Measurements from ENCODE around the gene TMPRSS12. TPM values are rescaled to one million over a fixed set of nuclear protein-coding genes. Genes with fewer than 3 reads are reported as not detected.
"Not testable (repeated sequence)": the region's sequence is repeated elsewhere in the genome, so short reads cannot be mapped to it uniquely, and the experiment has no call there.

TMPRSS12 gene
- total RNA-seq, 1 experiment from 2014 or later: not detected

- in situ Hi-C loops (cut with HindIII; ENCODE audit: low pct_unique_long_range_greater_than_20kb, low sequenced_read_pairs): no loop called here
- no peak for DNase-seq (ENCODE audit: low read depth, low spot score)
These were observed 2.4 kb downstream of the TMPRSS12 start for GRCh38 chr12:50845021-50845647.

- in situ Hi-C loops (cut with HindIII; ENCODE audit: low pct_unique_long_range_greater_than_20kb, low sequenced_read_pairs): no loop called here
These were observed 6.2 kb downstream of the TMPRSS12 start for GRCh38 chr12:50848963-50849362.

DNA sequence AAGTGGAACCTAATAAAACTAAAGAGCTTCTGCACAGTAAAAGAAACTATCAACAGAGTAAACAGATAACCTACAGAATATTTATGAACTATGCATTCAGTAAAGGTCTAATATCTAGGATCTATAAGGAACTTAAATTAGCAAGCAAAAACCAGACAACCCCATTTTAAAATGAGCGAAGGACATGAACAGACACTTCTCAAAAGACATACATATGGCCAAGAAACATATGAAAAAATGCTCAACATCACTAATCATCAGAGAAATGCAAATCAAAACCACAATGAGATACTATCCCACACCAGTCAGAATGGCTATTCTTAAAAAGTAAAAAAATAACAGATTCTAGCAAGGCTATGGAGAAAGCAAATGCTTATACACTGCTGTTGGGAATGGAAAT lies 12.5 kb downstream of the TMPRSS12 start:
- DNase-seq (ENCODE audit: low read depth, low spot score); in situ Hi-C loops (cut with HindIII; ENCODE audit: low pct_unique_long_range_greater_than_20kb, low sequenced_read_pairs): not testable (repeated sequence)

More at GRCh38 chr12:50848963-50849362, 6.2 kb downstream of the TMPRSS12 start:
- no peak for DNase-seq (ENCODE audit: low read depth, low spot score)

DNA sequence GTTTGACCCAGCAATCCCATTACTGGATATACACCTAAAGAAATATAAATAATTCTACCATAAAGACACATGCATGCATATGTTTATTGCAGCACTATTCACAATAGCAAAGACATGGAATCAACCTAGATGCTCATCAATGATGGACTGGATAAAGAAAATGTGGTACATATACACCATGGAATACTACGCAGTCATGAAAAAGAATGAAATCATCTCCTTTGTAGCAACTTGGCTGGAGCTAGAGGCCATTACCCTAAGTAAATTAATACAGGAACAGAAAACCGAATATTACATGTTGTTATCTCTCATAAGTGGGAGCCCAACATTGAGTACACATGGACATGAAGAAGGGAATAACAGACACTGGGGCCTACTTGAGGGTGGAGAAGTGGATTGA lies 13.0 kb downstream of the TMPRSS12 start:
- in situ Hi-C loops (cut with HindIII; ENCODE audit: low pct_unique_long_range_greater_than_20kb, low sequenced_read_pairs); DNase-seq (ENCODE audit: low read depth, low spot score): not testable (repeated sequence)

DNA sequence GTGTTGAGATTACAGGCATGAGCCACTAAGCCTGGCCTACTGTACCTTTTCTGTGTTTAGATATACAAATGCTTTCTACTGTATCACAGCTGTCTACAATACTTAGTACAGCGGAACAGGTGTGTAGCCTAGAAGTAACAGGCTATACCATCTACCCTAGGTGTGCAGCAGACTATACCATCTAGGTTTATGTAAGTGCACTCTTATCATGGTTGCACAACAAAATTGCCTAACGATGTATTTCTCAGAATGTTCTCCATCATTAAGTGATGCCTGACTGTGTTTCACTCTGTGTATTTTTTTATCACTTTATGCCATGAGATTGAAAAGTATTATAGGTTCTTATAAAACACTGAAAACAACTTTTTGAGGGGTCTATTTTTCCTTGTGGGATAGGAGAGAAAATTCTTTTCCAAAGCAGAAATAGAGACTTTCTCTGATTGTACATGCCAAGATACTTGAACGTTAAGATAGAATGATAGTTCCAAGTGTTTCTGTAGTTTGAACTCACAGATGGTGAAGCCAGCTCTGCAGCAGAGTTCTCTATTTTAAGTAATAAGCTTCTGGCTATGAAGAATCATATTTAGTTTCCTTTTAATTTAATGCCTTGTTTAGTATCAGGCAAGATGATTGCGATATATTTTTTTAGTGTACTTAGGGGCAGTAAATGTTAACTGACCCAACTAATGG lies 17.0 kb downstream of the TMPRSS12 start:
- DNase-seq (ENCODE audit: low read depth, low spot score): no peak
- in situ Hi-C loops (cut with HindIII; ENCODE audit: low pct_unique_long_range_greater_than_20kb, low sequenced_read_pairs): no loop called here

- DNase-seq (ENCODE audit: low read depth, low spot score): peak; percentile 8
- in situ Hi-C loops (cut with HindIII; ENCODE audit: low pct_unique_long_range_greater_than_20kb, low sequenced_read_pairs): no loop called here
These were observed 19.6 kb downstream of the TMPRSS12 start for GRCh38 chr12:50862316-50862715.

GRCh38 chr12:50865266-50865665 lies 22.5 kb downstream of the TMPRSS12 start:
- in situ Hi-C loops (cut with HindIII; ENCODE audit: low pct_unique_long_range_greater_than_20kb, low sequenced_read_pairs): no loop called here
- DNase-seq (ENCODE audit: low read depth, low spot score): no peak

GRCh38 chr12:50868881-50869280 lies 26.2 kb downstream of the TMPRSS12 start:
- DNase-seq (ENCODE audit: low read depth, low spot score); in situ Hi-C loops (cut with HindIII; ENCODE audit: low pct_unique_long_range_greater_than_20kb, low sequenced_read_pairs): not testable (repeated sequence)

GRCh38 chr12:50882563-50882962 lies 39.8 kb downstream of the TMPRSS12 start:
- in situ Hi-C loops (cut with HindIII; ENCODE audit: low pct_unique_long_range_greater_than_20kb, low sequenced_read_pairs): no loop called here
- no peak for DNase-seq (ENCODE audit: low read depth, low spot score)

DNA sequence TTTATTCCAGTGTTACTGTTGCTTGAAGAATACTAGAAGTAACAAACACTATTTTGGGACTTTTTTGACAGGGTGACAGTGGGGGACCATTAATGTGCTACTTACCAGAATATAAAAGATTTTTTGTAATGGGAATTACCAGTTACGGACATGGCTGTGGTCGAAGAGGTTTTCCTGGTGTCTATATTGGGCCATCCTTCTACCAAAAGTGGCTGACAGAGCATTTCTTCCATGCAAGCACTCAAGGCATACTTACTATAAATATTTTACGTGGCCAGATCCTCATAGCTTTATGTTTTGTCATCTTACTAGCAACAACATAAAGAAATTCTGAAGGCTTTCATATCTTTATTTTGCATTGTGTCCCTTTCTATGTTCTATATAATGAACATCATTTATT lies 44.5 kb downstream of the TMPRSS12 start:
- in situ Hi-C loops (cut with HindIII; ENCODE audit: low pct_unique_long_range_greater_than_20kb, low sequenced_read_pairs): no loop called here
- DNase-seq (ENCODE audit: low read depth, low spot score): no peak

DNA sequence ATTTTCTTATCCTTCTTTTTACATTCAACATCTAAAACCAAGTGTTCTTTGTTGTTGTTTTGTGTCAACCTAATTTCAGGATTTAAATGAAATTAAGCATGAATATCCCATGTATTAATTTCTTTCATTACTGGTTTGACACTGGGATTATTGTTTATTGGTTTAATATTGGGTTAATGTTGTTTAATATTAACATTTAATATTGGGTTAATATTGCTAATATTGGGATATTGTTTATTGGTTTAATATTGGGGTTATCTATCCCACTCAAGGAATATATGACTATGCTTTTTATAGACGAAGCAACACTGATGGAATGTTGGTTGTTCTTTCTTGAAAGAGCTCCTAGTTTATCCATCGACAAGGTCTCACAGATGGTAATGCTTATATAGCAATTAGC lies 45.9 kb downstream of the TMPRSS12 start:
- in situ Hi-C loops (cut with HindIII; ENCODE audit: low pct_unique_long_range_greater_than_20kb, low sequenced_read_pairs): no loop called here
- DNase-seq (ENCODE audit: low read depth, low spot score): no peak

- in situ Hi-C loops (cut with HindIII; ENCODE audit: low pct_unique_long_range_greater_than_20kb, low sequenced_read_pairs): no loop called here
- no peak for DNase-seq (ENCODE audit: low read depth, low spot score)
These were observed 51.5 kb downstream of the TMPRSS12 start for GRCh38 chr12:50894241-50894640.

DNA sequence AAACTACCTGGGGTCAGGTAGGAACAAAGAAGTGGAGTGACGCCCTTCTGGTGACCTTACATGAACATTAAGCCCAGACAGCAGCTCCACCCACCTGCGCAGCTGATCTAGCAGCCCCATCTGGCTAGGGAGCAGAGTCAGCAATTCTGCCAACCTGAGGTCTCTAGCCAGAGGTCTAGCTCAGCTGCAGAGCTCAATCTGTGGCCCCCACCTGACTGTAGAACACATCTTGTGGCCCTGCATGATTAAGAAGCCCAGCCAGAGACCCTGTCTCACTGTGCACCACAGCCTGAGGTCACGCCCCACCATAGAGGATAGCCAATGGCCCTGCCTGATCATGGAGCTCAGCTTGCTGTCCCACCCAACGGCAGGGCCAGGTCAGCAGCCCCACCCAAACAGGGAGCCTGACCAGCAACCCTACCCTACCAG lies 59.0 kb downstream of the TMPRSS12 start:
- DNase-seq (ENCODE audit: low read depth, low spot score): no peak
- in situ Hi-C loops (cut with HindIII; ENCODE audit: low pct_unique_long_range_greater_than_20kb, low sequenced_read_pairs): no loop called here

DNA sequence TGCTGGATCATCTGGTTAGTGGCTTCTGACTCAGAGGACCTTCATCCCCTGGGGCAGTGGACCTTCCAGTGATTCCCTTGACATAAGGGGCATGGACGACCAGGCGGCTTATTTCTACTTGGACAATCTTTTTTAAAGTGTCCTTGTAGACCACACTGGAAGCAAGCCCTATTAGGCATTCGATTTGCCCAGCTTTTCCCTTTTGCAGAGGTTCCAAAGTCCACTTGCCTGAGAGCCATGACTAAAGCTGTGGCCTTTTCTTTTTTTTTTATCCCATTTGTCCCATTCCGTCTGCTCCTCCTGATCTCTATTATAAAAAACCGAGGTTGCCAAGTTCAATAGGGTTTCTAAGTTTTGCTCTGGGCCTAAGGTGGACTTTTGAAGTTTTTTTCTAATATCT lies 65.8 kb downstream of the TMPRSS12 start:
- DNase-seq (ENCODE audit: low read depth, low spot score); in situ Hi-C loops (cut with HindIII; ENCODE audit: low pct_unique_long_range_greater_than_20kb, low sequenced_read_pairs): not testable (repeated sequence)

DNA sequence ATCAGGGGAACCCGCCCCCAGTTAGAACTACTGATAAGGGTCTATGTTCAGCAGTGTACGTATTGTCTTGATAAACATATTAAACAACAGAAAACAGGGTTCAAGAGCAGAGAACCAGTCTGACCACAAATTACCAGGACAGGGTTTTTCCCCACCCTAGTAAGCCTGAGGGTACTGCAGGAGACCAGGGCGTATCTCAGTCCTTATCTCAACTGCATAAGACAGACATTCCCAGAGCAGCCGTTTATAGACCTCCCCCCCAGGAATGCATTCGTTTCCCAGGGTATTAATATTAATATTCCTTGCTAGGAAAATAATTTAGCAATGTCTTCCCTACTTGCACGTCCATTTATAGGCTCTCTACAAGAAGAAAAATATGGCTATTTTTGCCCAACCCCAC lies 69.6 kb downstream of the TMPRSS12 start:
- in situ Hi-C loops (cut with HindIII; ENCODE audit: low pct_unique_long_range_greater_than_20kb, low sequenced_read_pairs); DNase-seq (ENCODE audit: low read depth, low spot score): not testable (repeated sequence)

- in situ Hi-C loops (cut with HindIII; ENCODE audit: low pct_unique_long_range_greater_than_20kb, low sequenced_read_pairs): no loop called here
- no peak for DNase-seq (ENCODE audit: low read depth, low spot score)
These were observed 70.5 kb downstream of the TMPRSS12 start for GRCh38 chr12:50913224-50913623.

- DNase-seq (ENCODE audit: low read depth, low spot score): no peak
- in situ Hi-C loops (cut with HindIII; ENCODE audit: low pct_unique_long_range_greater_than_20kb, low sequenced_read_pairs): no loop called here
These were observed 72.3 kb downstream of the TMPRSS12 start for GRCh38 chr12:50914872-50915484.

DNA sequence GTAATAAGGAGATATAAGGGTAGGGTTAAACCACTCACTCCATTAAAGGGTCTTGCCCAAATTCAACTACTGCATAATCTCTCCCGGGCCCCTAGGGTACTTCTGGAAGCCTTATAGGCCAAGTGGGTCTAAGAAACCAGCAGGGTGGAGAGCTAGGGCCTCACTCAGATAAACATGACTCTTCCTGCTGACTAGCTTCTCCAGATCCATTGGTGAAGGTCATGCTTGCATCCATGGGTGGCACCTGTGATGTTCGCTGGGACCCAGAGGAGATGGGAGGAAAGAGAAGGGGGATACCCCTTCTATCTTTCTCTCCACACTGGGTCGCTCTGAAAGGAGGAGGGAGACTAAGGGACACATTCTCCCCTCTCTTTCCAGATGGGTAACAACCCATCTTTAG lies 73.6 kb downstream of the TMPRSS12 start:
- in situ Hi-C loops (cut with HindIII; ENCODE audit: low pct_unique_long_range_greater_than_20kb, low sequenced_read_pairs): no loop called here
- DNase-seq (ENCODE audit: low read depth, low spot score): no peak

All from SK-MEL-5 (cell line).